Measurements from ENCODE around the gene HCRTR1. TPM values are rescaled to one million over a fixed set of nuclear protein-coding genes. Genes with fewer than 3 reads are reported as not detected.
"Not testable (repeated sequence)": the region's sequence is repeated elsewhere in the genome, so short reads cannot be mapped to it uniquely, and the experiment has no call there.

The HCRTR1 gene
- polyA plus RNA-seq, 1 of the 3 experiments (the other 2 are of a cell fraction): 0.03 TPM

DNA sequence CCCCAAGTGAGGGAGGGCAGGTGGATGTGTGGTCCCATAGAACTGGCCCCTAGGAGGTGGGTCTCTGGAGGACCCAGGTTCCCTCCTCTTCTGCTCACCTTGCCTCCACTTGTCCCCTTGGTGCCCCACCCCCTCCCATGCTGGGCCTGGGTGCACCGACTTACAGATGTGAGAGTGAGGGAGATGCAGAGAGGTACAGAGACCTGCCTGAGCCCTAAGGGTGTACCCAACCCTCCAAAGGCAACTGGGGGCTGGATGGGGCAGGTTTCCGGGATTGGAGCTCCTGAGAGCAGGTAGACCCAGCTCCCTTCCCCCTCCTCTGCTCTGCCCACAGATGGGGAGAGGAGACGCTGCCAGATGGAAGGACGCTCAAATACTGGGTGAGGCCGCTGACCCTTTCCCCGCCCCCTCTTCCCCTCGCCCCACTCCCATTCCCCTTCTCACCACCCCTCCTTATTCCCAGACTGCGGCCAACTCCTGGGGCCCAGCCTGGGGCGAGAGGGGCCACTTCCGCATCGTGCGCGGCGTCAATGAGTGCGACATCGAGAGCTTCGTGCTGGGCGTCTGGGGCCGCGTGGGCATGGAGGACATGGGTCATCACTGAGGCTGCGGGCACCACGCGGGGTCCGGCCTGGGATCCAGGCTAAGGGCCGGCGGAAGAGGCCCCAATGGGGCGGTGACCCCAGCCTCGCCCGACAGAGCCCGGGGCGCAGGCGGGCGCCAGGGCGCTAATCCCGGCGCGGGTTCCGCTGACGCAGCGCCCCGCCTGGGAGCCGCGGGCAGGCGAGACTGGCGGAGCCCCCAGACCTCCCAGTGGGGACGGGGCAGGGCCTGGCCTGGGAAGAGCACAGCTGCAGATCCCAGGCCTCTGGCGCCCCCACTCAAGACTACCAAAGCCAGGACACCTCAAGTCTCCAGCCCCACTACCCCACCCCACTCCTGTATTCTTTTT is 30.8 kb upstream of the HCRTR1 start:
- Histone ChIP-seq H3K9me3 (no peaks in the 10 kb centered on the region), H3K27me3 (ENCODE audit: insufficient read depth) (no peaks in the 10 kb centered on the region), H3K79me2 (ENCODE audit: insufficient read depth) (no peaks in the 10 kb centered on the region), H3K9me2 (no peaks in the 10 kb centered on the region), H2AFZ (ENCODE audit: low read depth) (no peak overlapping the region), H3K36me3 (replicated peaks in 1 of 2; ENCODE audit: control insufficient read depth in 1 of 2, insufficient read depth in 2 of 2, low read length in 1 of 2) (no peaks in the 10 kb centered on the region), H3K4me1 (ENCODE audit: control insufficient read depth in 1 of 2, insufficient read depth in 2 of 2, low read depth in 1 of 2, low read length in 1 of 2) (peaks cover 3 to 18% of the 10 kb centered on the region in 2 experiments; a peak in 2 of 4 replicates), H3K4me2 (no peak overlapping the region), H3K4me3 (ENCODE audit: low read depth in 2 of 2, low read length in 1 of 2) (no peak overlapping the region), H3K9ac (no peak overlapping the region), H3K27ac (ENCODE audit: low read depth in 2 of 2, low read length in 1 of 2) (no peak overlapping the region), H4K20me1 (ENCODE audit: insufficient read depth) (no peaks in the 10 kb centered on the region), H3F3A (replicated peaks; ENCODE audit: insufficient read depth) (no peaks in the 10 kb centered on the region)
- DNase-seq: no peak
- 92% methylated on average over 21 of the region's 47 CpGs for WGBS (ENCODE audit: low lambda C conversion rate)
- ChIA-PET POLR2A (no interaction called here), CTCF (interaction anchor here (0.8 to 4.5 kb wide), 13 partner anchors 8 to 202 kb away, joined by 3 to 36 read pairs (median 5); partner anchors contain the start of gene HCRTR1)
- TF ChIP-seq POLR2AphosphoS5 (IDR thresholded peaks at IDR 0.05; ENCODE audit: low read depth, low read length): no peak
- no peak for TF ChIP-seq EZH2phosphoT487 (IDR thresholded peaks at IDR 0.05; ENCODE audit: borderline replicate concordance, low read depth)
- TF ChIP-seq, protein P1, sequence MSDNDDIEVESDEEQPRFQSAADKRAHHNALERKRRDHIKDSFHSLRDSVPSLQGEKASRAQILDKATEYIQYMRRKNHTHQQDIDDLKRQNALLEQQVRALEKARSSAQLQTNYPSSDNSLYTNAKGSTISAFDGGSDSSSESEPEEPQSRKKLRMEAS (IDR thresholded peaks at IDR 0.05; ENCODE audit: low read depth): no peak
- TF ChIP-seq, protein P2, sequence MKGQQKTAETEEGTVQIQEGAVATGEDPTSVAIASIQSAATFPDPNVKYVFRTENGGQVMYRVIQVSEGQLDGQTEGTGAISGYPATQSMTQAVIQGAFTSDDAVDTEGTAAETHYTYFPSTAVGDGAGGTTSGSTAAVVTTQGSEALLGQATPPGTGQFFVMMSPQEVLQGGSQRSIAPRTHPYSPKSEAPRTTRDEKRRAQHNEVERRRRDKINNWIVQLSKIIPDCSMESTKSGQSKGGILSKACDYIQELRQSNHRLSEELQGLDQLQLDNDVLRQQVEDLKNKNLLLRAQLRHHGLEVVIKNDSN (IDR thresholded peaks at IDR 0.05; ENCODE audit: borderline replicate concordance, low read depth): no peak
- TF ChIP-seq, protein P3, sequence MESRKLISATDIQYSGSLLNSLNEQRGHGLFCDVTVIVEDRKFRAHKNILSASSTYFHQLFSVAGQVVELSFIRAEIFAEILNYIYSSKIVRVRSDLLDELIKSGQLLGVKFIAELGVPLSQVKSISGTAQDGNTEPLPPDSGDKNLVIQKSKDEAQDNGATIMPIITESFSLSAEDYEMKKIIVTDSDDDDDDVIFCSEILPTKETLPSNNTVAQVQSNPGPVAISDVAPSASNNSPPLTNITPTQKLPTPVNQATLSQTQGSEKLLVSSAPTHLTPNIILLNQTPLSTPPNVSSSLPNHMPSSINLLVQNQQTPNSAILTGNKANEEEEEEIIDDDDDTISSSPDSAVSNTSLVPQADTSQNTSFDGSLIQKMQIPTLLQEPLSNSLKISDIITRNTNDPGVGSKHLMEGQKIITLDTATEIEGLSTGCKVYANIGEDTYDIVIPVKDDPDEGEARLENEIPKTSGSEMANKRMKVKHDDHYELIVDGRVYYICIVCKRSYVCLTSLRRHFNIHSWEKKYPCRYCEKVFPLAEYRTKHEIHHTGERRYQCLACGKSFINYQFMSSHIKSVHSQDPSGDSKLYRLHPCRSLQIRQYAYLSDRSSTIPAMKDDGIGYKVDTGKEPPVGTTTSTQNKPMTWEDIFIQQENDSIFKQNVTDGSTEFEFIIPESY (IDR thresholded peaks at IDR 0.05; ENCODE audit: borderline replicate concordance, low read depth): no peak
- TF ChIP-seq TAF1 (IDR thresholded peaks at IDR 0.05; ENCODE audit: borderline replicate concordance, low read depth, low read length): no peak
- no peak for TF ChIP-seq JUND (IDR thresholded peaks at IDR 0.05)
- no peak for TF ChIP-seq CHD2 (IDR thresholded peaks at IDR 0.05; ENCODE audit: low read length, partially characterized antibody)
- no peak for TF ChIP-seq EP300 (IDR thresholded peaks at IDR 0.05; ENCODE audit: borderline replicate concordance in 1 of 2, low read depth in 1 of 2, low read length in 1 of 2)
- no peak for TF ChIP-seq FOXJ3 (CRISPR knock-in tag; IDR thresholded peaks at IDR 0.05)
- TF ChIP-seq, protein P4, sequence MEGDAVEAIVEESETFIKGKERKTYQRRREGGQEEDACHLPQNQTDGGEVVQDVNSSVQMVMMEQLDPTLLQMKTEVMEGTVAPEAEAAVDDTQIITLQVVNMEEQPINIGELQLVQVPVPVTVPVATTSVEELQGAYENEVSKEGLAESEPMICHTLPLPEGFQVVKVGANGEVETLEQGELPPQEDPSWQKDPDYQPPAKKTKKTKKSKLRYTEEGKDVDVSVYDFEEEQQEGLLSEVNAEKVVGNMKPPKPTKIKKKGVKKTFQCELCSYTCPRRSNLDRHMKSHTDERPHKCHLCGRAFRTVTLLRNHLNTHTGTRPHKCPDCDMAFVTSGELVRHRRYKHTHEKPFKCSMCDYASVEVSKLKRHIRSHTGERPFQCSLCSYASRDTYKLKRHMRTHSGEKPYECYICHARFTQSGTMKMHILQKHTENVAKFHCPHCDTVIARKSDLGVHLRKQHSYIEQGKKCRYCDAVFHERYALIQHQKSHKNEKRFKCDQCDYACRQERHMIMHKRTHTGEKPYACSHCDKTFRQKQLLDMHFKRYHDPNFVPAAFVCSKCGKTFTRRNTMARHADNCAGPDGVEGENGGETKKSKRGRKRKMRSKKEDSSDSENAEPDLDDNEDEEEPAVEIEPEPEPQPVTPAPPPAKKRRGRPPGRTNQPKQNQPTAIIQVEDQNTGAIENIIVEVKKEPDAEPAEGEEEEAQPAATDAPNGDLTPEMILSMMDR (IDR thresholded peaks at IDR 0.05): no peak
- no peak for TF ChIP-seq TCF12 (IDR thresholded peaks at IDR 0.05)
- TF ChIP-seq RAD21 (IDR thresholded peaks at IDR 0.05; ENCODE audit: low read length): no peak
- no peak for TF ChIP-seq MXI1 (IDR thresholded peaks at IDR 0.05; ENCODE audit: low read depth, low read length)
- TF ChIP-seq RFX5 (IDR thresholded peaks at IDR 0.05; ENCODE audit: low read length): no peak
- no peak for TF ChIP-seq RCOR1 (IDR thresholded peaks at IDR 0.05; ENCODE audit: low read length)
- TF ChIP-seq, protein P5, sequence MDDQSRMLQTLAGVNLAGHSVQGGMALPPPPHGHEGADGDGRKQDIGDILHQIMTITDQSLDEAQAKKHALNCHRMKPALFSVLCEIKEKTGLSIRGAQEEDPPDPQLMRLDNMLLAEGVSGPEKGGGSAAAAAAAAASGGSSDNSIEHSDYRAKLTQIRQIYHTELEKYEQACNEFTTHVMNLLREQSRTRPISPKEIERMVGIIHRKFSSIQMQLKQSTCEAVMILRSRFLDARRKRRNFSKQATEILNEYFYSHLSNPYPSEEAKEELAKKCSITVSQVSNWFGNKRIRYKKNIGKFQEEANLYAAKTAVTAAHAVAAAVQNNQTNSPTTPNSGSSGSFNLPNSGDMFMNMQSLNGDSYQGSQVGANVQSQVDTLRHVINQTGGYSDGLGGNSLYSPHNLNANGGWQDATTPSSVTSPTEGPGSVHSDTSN (IDR thresholded peaks at IDR 0.05): no peak

DNA sequence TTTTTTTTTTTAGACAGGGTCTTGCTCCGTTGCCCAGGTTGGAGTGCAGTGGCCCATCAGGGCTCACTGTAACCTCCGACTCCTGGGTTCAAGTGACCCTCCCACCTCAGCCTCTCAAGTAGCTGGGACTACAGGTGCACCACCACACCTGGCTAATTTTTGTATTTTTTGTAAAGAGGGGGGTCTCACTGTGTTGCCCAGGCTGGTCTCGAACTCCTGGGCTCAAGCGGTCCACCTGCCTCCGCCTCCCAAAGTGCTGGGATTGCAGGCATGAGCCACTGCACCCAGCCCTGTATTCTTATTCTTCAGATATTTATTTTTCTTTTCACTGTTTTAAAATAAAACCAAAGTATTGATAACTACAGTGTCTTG is 30.2 kb upstream of the HCRTR1 start:
- H3K9me3 ChIP-seq; H3K9ac ChIP-seq; H4K20me1 ChIP-seq (ENCODE audit: insufficient read depth); H3K4me2 ChIP-seq; H3K27me3 ChIP-seq (ENCODE audit: insufficient read depth); H3K27ac ChIP-seq (ENCODE audit: low read depth in 2 of 2, low read length in 1 of 2); H3F3A ChIP-seq (replicated peaks; ENCODE audit: insufficient read depth); H2AFZ ChIP-seq (ENCODE audit: low read depth); DNase-seq; H3K79me2 ChIP-seq (ENCODE audit: insufficient read depth); H3K9me2 ChIP-seq; H3K36me3 ChIP-seq (replicated peaks in 1 of 2; ENCODE audit: control insufficient read depth in 1 of 2, insufficient read depth in 2 of 2, low read length in 1 of 2); POLR2A ChIA-PET; H3K4me3 ChIP-seq (ENCODE audit: low read depth in 2 of 2, low read length in 1 of 2): not testable (repeated sequence)
- CTCF ChIA-PET: interaction anchor here (0.8 to 4.5 kb wide), 20 partner anchors 8 to 192 kb away, joined by 3 to 36 read pairs (median 4); partner anchors contain the start of gene HCRTR1
- WGBS (ENCODE audit: low lambda C conversion rate): 97% methylated on average over 5 of the region's 5 CpGs
- H3K4me1 ChIP-seq (ENCODE audit: control insufficient read depth in 1 of 2, insufficient read depth in 2 of 2, low read depth in 1 of 2, low read length in 1 of 2): peaks cover 10 to 18% of the 10 kb centered on the region in 2 experiments; a peak in 3 of 4 replicates
